Erythroblast (primary cell): Measurements from ENCODE around the gene ZC3H7A.

Experiments
- GATA1 ChIP-seq: IDR thresholded peaks from 2 replicates; pipeline ENCODE4 v1.6.1; 2011; ENCODE audit warnings: low read depth, mild to moderate bottlenecking, control low read depth, low read length, moderate library complexity
- POLR2A ChIP-seq: IDR thresholded peaks from 2 replicates; pipeline ENCODE4 v1.6.1; 2011; ENCODE audit warnings: mild to moderate bottlenecking, low read length

DNA sequence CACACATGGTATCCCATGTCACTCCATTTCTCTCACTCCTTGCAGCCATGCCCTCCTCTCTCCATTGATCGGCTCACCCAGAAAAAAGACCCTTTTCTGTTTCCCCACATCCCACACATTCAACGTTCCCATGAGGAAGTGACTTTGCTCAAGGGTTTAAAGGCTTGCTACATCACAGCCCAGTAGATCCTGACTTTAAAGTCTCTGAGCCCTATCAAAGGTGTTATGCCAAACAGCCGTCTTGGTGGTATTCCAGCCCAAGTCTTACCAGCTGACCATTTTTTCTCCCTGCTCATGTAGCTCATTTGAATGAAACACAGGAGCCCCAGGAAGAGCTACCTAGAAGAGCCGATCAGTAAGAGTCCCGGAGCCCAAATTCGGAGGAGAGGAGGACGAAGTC is 47.0 kb downstream of the ZC3H7A start:
- no peak for TF ChIP-seq POLR2A
- no peak for TF ChIP-seq GATA1
